SHP77 (cell line): Measurements from ENCODE around the gene REPIN1.

Experiments
- DNase-seq, 2 experiments: peaks; one replicate each; lab custom pipeline; 2025; lab: John Stamatoyannopoulos, UW

Gene REPIN1

GRCh38 chr7:150407588-150408392 lies 39.2 kb downstream of the REPIN1 start:
- DNase-seq, result no peak

- DNase-seq, result no peak
Observed at GRCh38 chr7:150408393-150409299, 40.0 kb downstream of the REPIN1 start.

- DNase-seq, result no peak
Observed at GRCh38 chr7:150409300-150410030, 40.8 kb downstream of the REPIN1 start.

DNA sequence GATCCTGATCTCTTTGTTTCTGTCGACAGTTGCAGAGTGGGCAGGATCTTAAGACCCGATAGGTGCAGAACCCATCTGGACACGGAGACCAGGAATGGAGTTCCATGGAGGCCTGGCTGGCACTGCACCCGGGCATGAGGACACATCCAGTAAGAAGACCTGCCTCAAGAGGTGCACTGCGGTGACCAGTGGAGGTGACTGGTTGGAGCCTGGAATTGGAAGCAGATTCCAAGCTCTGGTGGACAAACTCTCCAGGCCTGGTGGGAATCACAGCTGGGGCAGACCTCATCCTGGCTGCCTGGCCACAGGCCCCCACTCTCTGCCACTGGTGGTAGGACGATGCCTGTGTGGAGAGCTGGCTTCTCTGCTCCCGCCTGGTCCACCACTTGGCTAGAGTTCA lies 41.5 kb downstream of the REPIN1 start:
- no peak for DNase-seq

DNA sequence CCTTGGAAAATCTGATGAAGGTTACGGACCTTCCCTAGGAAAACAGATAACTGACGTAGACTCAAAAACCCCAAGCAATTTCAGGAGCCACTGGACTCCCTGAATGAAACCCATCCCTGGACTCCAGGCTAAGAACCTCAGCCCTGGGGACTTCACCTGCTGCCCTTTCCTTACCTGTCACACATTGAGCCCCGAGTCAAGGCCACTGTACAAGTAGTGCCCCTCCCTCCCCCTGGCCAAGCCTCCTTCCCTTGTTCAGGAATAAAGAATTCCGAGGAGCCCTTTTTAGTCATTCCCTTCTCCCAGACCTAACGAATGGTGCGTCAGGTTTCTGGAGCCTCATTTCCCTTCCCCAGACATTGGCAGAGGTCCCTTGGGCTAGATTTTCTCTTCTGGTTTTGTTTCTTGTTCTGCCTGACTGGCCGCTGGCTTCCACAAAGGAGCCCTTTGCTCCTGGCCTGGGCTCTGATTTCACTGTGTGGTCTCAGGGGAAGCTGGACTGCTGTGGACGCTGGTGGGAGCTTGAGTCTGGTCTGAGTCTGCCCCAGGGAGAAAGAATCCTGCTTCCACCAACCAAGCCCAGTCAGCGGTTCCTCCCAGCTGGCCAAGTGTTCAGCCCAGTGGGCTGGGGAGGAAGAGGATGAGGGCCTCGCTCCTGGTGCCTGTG lies 42.2 kb downstream of the REPIN1 start:
- DNase-seq, result no peak

DNA sequence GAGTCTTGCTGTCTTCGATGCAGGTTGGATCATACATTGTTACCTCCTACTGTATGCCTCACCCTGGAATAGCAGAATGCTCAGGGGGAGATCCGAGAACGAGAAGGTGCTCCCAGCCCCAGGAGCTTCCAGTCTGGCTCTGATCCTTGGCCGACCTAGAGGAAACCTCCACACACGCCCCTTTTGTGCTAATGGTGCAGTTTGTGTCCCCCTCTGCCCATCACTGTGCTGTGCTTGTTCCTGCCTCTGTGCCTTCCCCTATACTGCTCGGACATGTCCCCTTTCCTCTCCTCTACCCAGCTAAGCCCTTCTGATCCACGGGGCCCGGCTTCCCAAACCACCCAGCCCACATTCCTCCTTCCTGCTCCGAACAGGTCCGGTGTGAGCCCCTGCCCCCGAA lies 43.0 kb downstream of the REPIN1 start:
- no peak for DNase-seq

GRCh38 chr7:150412016-150412415 lies 43.4 kb downstream of the REPIN1 start:
- no peak for DNase-seq

DNA sequence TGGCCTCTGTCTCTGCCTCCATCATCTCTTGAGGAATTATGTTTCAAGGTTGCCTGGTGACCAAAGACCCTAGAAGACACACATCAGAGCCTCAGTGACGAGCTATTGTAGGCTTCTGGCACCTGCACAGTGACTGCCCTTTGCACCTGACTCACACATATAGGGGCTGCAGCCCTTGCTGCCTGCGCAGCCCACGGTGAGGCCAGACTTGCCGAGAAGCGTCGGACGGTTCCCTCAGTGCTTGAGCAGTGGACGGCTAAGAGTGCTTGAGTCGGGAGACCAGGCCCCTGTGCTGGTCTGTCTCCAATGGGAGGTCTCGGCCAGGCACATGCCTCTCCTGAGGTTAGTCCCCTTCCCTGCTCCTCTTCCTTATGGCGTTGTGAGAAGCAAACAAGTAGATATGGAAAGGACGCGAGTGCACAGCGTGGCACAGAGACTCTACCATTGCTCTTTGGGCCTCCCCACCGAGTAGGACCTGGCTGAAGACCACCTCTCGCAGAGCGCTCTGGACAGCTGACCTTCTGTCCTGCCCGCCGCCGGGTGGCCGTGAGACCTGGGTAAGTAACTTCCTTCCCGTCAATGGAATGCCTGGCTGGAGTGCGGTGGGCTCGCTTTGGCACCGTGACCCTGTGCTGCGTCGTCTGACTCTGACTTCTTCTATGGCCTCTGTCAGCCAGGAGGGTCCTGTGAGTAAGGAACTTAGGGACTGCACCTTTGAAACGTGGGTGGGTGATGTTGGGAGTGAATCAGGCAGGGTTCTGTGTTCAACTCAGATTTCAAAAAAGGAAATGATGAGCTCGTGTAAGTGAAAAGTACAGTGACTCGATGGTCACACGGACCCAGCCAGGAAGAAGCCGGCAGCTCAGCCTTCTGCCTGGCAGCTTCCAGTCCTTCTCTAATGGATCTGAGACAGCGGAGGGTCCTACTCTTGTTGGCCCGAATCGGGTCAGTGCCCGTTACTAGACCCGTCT lies 44.2 kb downstream of the REPIN1 start:
- DNase-seq, result no peak

- DNase-seq, result no peak
Observed at GRCh38 chr7:150413640-150414081, 45.0 kb downstream of the REPIN1 start.

GRCh38 chr7:150415161-150416153 lies 46.8 kb downstream of the REPIN1 start:
- DNase-seq, result no peak

- DNase-seq, result no peak
Observed at GRCh38 chr7:150417239-150417638, 48.6 kb downstream of the REPIN1 start.

- DNase-seq, result no peak
Observed at GRCh38 chr7:150417863-150418262, 49.2 kb downstream of the REPIN1 start.

DNA sequence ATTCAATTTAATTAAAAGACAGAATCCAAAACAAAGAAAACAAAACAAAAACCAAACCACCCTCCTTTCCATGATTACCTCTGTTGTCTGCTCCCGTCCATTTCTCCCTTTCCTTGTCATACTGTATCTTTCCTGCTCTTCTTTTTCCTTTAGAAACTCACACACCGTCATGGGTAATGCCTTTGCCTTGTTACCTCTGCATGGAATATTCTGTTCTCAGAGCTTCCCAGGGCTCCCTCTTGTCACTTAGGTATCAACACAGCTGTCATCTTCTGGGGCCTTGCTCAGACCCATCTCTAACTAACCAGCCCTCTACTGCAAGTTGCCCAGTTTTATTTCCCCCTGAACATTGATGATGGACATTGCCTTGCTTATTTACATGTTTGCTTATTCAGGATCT lies 51.6 kb downstream of the REPIN1 start:
- DNase-seq, result no peak

GRCh38 chr7:150420987-150421674 lies 52.5 kb downstream of the REPIN1 start:
- DNase-seq, result peak; percentile 71 to 79

DNA sequence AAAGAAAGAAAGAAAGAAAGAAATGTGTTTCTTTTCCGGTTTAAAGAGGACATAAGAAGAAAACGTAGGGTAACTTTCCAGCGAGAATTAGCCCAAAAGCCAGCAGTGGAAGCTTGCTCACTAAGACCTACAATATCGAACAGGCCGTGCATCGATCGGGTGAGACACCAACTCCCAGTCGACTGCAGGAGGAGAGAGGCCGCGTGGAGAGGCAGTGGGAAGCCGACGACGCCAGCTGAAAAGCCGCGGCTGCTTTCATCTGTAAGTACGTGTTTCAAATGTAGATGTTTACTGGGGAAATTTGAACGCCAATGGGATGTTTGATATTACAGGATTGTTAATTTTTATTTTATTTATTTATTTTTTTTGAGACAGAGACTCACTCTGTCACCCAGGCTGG lies 53.2 kb downstream of the REPIN1 start:
- no peak for DNase-seq
